ENCODE data around the gene ARMCX5.

- TF ChIP-seq REST (IDR thresholded peaks at IDR 0.05; ENCODE audit: insufficient replicate concordance, low read depth) = no peak
- TF ChIP-seq CTCF (IDR thresholded peaks at IDR 0.05; ENCODE audit: insufficient read depth, low read length) = no peak
These were observed 6.8 kb downstream of the ARMCX5 start for GRCh38 chrX:102606115-102606514.
